ENCODE data around the gene LRIG2.
A peak's percentile ranks its signal among the peaks of the same experiment; 100 is the strongest.
"Not testable (repeated sequence)": the region's sequence is repeated elsewhere in the genome, so short reads cannot be mapped to it uniquely, and the experiment has no call there.

The LRIG2 gene

GRCh38 chr1:113072141-113072756 is 749 bp upstream of the LRIG2 start:
- H3K27me3 ChIP-seq (ENCODE audit: insufficient read depth, low read length), result no peaks in the 10 kb centered on the region
- peak overlapping the region; percentile 57 for H3K4me2 ChIP-seq (ENCODE audit: low read length)
- no peak overlapping the region for H3K18ac ChIP-seq (ENCODE audit: low read length)
- no peak for DNase-seq
- H3K9me3 ChIP-seq (ENCODE audit: insufficient read depth, low read depth, low read length), result no peaks in the 10 kb centered on the region
- no peak overlapping the region for H2BK5ac ChIP-seq (ENCODE audit: low read depth, low read length, poor library complexity)
- H2AK5ac ChIP-seq (ENCODE audit: low read length), result no peak overlapping the region
- no CpG with 5 or more reads among the region's 6 CpGs for WGBS (ENCODE audit: extremely low coverage, insufficient coverage, insufficient read length)
- H3K79me1 ChIP-seq (ENCODE audit: low read length), result peaks cover 7% of the 10 kb centered on the region
- no peak overlapping the region for H3K4ac ChIP-seq (ENCODE audit: low read depth, low read length)
- H3K79me2 ChIP-seq (ENCODE audit: control insufficient read depth, insufficient read depth, low read length, poor library complexity), result peaks cover 9% of the 10 kb centered on the region
- H3K4me3 ChIP-seq (ENCODE audit: low read depth, low read length), result peak overlapping the region; percentile 70
- peaks cover 2% of the 10 kb centered on the region in 2 experiments for H3K4me1 ChIP-seq (ENCODE audit: control insufficient read depth in 1 of 2, insufficient read depth in 2 of 2, low read length in 2 of 2)
- no peak overlapping the region for H2BK12ac ChIP-seq (ENCODE audit: low read length)
- peaks cover 0 to 5% of the 10 kb centered on the region in 2 experiments for H3K36me3 ChIP-seq (ENCODE audit: control insufficient read depth in 1 of 2, insufficient read depth in 2 of 2, low read length in 2 of 2)
- H3K9ac ChIP-seq (ENCODE audit: low read length), result no peak overlapping the region
- H2BK120ac ChIP-seq (ENCODE audit: insufficient read depth, low read length, poor library complexity), result no peak overlapping the region
- H3K27ac ChIP-seq (ENCODE audit: low read depth, low read length), result peak overlapping the region; percentile 60
- no peak overlapping the region for H4K91ac ChIP-seq (ENCODE audit: low read depth, low read length)
- no peak overlapping the region for H4K8ac ChIP-seq (ENCODE audit: low read depth, low read length)
- no peak overlapping the region for H2AFZ ChIP-seq (ENCODE audit: insufficient read depth, low read length, poor library complexity)
- no peak overlapping the region for H3K23ac ChIP-seq (ENCODE audit: low read length)
- H4K12ac ChIP-seq (ENCODE audit: low read depth, low read length), result no peak overlapping the region
- no peak overlapping the region for H3K14ac ChIP-seq (ENCODE audit: low read length)

DNA sequence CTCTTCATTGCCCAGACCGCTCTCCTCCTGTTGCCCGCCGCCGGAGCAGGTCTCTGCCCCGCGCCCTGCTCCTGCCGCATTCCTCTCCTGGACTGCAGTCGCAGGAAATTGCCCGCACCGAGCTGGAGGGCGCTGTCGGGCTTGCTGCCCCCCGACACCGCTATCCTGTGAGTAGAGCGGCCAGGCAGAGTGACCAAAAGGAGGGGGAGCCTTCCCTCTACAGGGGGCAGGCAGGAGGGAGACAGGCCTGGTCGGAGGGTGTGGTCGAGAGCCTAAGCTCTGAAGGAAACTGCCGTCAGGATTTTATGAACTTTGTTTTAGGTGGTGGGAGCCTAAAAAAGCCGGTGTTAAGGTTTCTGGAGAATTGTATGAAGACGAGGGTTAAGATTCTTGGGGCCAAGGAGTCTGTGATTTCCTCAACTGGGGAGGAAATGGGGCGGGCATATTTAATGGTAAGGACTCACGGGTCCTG is 517 bp downstream of the LRIG2 start:
- Histone ChIP-seq H4K8ac (ENCODE audit: low read depth, low read length) (peak overlapping the region; percentile 67), H3K4me3 (ENCODE audit: low read depth, low read length) (peak overlapping the region; percentile 83), H3K4ac (ENCODE audit: low read depth, low read length) (peak overlapping the region; percentile 77), H2BK12ac (ENCODE audit: low read length) (no peak overlapping the region), H3K79me2 (ENCODE audit: control insufficient read depth, insufficient read depth, low read length, poor library complexity) (peaks cover 9% of the 10 kb centered on the region), H3K4me2 (ENCODE audit: low read length) (peak overlapping the region; percentile 88), H3K27me3 (ENCODE audit: insufficient read depth, low read length) (no peaks in the 10 kb centered on the region), H3K27ac (ENCODE audit: low read depth, low read length) (peak overlapping the region; percentile 81), H4K12ac (ENCODE audit: low read depth, low read length) (peak overlapping the region; percentile 33), H3K23ac (ENCODE audit: low read length) (no peak overlapping the region), H3K9me3 (ENCODE audit: insufficient read depth, low read depth, low read length) (no peaks in the 10 kb centered on the region), H2AFZ (ENCODE audit: insufficient read depth, low read length, poor library complexity) (peak overlapping the region; percentile 66), H2BK5ac (ENCODE audit: low read depth, low read length, poor library complexity) (peak overlapping the region; percentile 68), H3K14ac (ENCODE audit: low read length) (peak overlapping the region; percentile 70), H2AK5ac (ENCODE audit: low read length) (peak overlapping the region; percentile 49), H3K9ac (ENCODE audit: low read length) (peak overlapping the region; percentile 85), H3K79me1 (ENCODE audit: low read length) (peaks cover 7% of the 10 kb centered on the region), H3K4me1 (ENCODE audit: control insufficient read depth in 1 of 2, insufficient read depth in 2 of 2, low read length in 2 of 2) (peaks cover 2% of the 10 kb centered on the region in 2 experiments), H4K91ac (ENCODE audit: low read depth, low read length) (peak overlapping the region; percentile 80), H3K36me3 (ENCODE audit: control insufficient read depth in 1 of 2, insufficient read depth in 2 of 2, low read length in 2 of 2) (peaks cover 2 to 9% of the 10 kb centered on the region in 2 experiments), H2BK120ac (ENCODE audit: insufficient read depth, low read length, poor library complexity) (peak overlapping the region; percentile 63), H3K18ac (ENCODE audit: low read length) (peak overlapping the region; percentile 19)
- peak in 1 of 2 donors; percentile 64 for DNase-seq
- no CpG with 5 or more reads among the region's 22 CpGs for WGBS (ENCODE audit: extremely low coverage, insufficient coverage, insufficient read length)

- Histone ChIP-seq H3K27me3 (ENCODE audit: insufficient read depth, low read length) (no peaks in the 10 kb centered on the region), H3K4me2 (ENCODE audit: low read length) (peak overlapping the region; percentile 88), H3K23ac (ENCODE audit: low read length) (no peak overlapping the region), H2AK5ac (ENCODE audit: low read length) (no peak overlapping the region), H3K4me1 (ENCODE audit: control insufficient read depth in 1 of 2, insufficient read depth in 2 of 2, low read length in 2 of 2) (peaks cover 2% of the 10 kb centered on the region in 2 experiments), H3K18ac (ENCODE audit: low read length) (no peak overlapping the region), H3K27ac (ENCODE audit: low read depth, low read length) (no peak overlapping the region), H3K14ac (ENCODE audit: low read length) (no peak overlapping the region), H3K4ac (ENCODE audit: low read depth, low read length) (peak overlapping the region; percentile 33), H3K4me3 (ENCODE audit: low read depth, low read length) (no peak overlapping the region), H3K36me3 (ENCODE audit: control insufficient read depth in 1 of 2, insufficient read depth in 2 of 2, low read length in 2 of 2) (peaks cover 5 to 14% of the 10 kb centered on the region in 2 experiments), H2BK12ac (ENCODE audit: low read length) (no peak overlapping the region), H3K9ac (ENCODE audit: low read length) (no peak overlapping the region), H3K9me3 (ENCODE audit: insufficient read depth, low read depth, low read length) (no peaks in the 10 kb centered on the region), H4K91ac (ENCODE audit: low read depth, low read length) (no peak overlapping the region), H4K12ac (ENCODE audit: low read depth, low read length) (no peak overlapping the region), H2BK5ac (ENCODE audit: low read depth, low read length, poor library complexity) (no peak overlapping the region), H2AFZ (ENCODE audit: insufficient read depth, low read length, poor library complexity) (no peak overlapping the region), H2BK120ac (ENCODE audit: insufficient read depth, low read length, poor library complexity) (no peak overlapping the region), H3K79me2 (ENCODE audit: control insufficient read depth, insufficient read depth, low read length, poor library complexity) (peaks cover 9% of the 10 kb centered on the region), H4K8ac (ENCODE audit: low read depth, low read length) (no peak overlapping the region), H3K79me1 (ENCODE audit: low read length) (peaks cover 7% of the 10 kb centered on the region)
- DNase-seq, result peak in 1 of 2 donors; percentile 18
- no CpG with 5 or more reads among the region's 6 CpGs for WGBS (ENCODE audit: extremely low coverage, insufficient coverage, insufficient read length)
Observed at GRCh38 chr1:113074237-113074636, 1.2 kb downstream of the LRIG2 start.

- not testable (repeated sequence) for H3K27ac ChIP-seq (ENCODE audit: low read depth, low read length); H4K8ac ChIP-seq (ENCODE audit: low read depth, low read length); H3K18ac ChIP-seq (ENCODE audit: low read length); H3K9ac ChIP-seq (ENCODE audit: low read length); H3K9me3 ChIP-seq (ENCODE audit: insufficient read depth, low read depth, low read length); H3K27me3 ChIP-seq (ENCODE audit: insufficient read depth, low read length); DNase-seq; H3K4me2 ChIP-seq (ENCODE audit: low read length); H2BK120ac ChIP-seq (ENCODE audit: insufficient read depth, low read length, poor library complexity); H3K14ac ChIP-seq (ENCODE audit: low read length); H3K4me3 ChIP-seq (ENCODE audit: low read depth, low read length); H3K23ac ChIP-seq (ENCODE audit: low read length); H2AK5ac ChIP-seq (ENCODE audit: low read length); H2BK5ac ChIP-seq (ENCODE audit: low read depth, low read length, poor library complexity); H3K4me1 ChIP-seq (ENCODE audit: control insufficient read depth in 1 of 2, insufficient read depth in 2 of 2, low read length in 2 of 2); H4K12ac ChIP-seq (ENCODE audit: low read depth, low read length); H3K4ac ChIP-seq (ENCODE audit: low read depth, low read length); H2AFZ ChIP-seq (ENCODE audit: insufficient read depth, low read length, poor library complexity); H4K91ac ChIP-seq (ENCODE audit: low read depth, low read length); H3K79me1 ChIP-seq (ENCODE audit: low read length); H3K79me2 ChIP-seq (ENCODE audit: control insufficient read depth, insufficient read depth, low read length, poor library complexity); H2BK12ac ChIP-seq (ENCODE audit: low read length)
- no CpG with 5 or more reads among the region's 2 CpGs for WGBS (ENCODE audit: extremely low coverage, insufficient coverage, insufficient read length)
- peaks cover 5 to 19% of the 10 kb centered on the region in 2 experiments for H3K36me3 ChIP-seq (ENCODE audit: control insufficient read depth in 1 of 2, insufficient read depth in 2 of 2, low read length in 2 of 2)
Observed at GRCh38 chr1:113077978-113078377, 5.0 kb downstream of the LRIG2 start.

All from trophoblast cell (in vitro differentiated cells and primary cell).